ENCODE data around the gene IRS1. TPM values are rescaled to one million over a fixed set of nuclear protein-coding genes. Genes with fewer than 3 reads are reported as not detected.
A peak's percentile ranks its signal among the peaks of the same experiment; 100 is the strongest.

Gene IRS1
- total and polyA plus RNA-seq, 5 donors, result 6.2 to 16.0 (median 14.7) TPM

DNA sequence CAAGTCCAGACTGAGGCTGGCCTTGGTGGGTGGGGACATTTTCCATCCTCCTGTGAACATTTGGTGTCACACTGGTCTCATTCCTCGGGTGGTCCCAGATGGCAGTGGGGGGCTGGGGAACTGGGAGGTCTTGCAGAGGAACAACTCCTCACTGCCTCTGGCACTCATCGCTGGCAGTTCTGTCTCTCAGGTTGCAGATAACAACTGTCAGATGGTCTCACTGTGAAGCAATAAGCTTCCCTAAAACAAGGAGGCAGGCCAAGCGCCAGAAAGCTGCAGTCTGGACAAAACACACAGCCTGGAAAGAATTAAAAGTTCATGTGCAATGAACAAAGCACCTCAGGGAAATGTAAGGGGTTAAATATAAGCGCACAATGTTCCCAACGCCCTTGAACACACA is 78.1 kb downstream of the IRS1 start:
- Histone ChIP-seq H3K9me3 (ENCODE audit: control insufficient read depth, low read length) (no peaks in the 10 kb centered on the region), H3K4me1 (ENCODE audit: control insufficient read depth, insufficient read depth, low read length) (peaks cover 2% of the 10 kb centered on the region), H3K27me3 (ENCODE audit: control insufficient read depth, insufficient read depth) (no peaks in the 10 kb centered on the region), H3K27ac (ENCODE audit: low read length) (no peak overlapping the region), H3K4me3 (ENCODE audit: low read length) (no peak overlapping the region)
- ATAC-seq, result peak in 1 of 2 donors; percentile 35
- intact Hi-C loops (cut with DNase I), result loop anchor here in 1 of 4 donors (10.0 kb wide), 2 partner anchors 57 to 73 kb away; partner anchors contain the start of gene IRS1
- WGBS, result 36% methylated on average over 5 of the region's 5 CpGs
- peak; percentile 47 to 83 (median 75) for DNase-seq

DNA sequence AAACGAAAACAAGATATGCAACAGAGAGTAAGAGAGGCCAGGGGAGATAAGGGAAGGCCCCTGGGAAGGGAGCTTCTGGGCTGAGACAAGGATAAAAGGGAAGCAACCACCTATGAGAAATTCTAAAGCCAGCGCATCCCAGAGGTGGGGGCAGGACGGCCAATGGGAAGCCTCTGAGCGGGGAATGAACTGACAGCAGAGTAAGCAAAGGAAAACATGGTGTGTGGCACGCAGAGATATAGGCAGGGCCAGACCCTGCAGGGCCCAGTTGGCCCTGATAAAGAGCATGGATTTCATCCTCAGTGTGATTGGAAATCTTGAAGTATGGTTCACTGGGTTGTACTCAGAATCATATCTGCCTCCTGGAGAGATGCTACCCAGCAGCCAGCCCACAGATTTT is 78.7 kb downstream of the IRS1 start:
- Histone ChIP-seq H3K4me3 (ENCODE audit: low read length) (no peak overlapping the region), H3K27ac (ENCODE audit: low read length) (no peak overlapping the region), H3K4me1 (ENCODE audit: control insufficient read depth, insufficient read depth, low read length) (peaks cover 2% of the 10 kb centered on the region), H3K27me3 (ENCODE audit: control insufficient read depth, insufficient read depth) (no peaks in the 10 kb centered on the region), H3K9me3 (ENCODE audit: control insufficient read depth, low read length) (no peaks in the 10 kb centered on the region)
- intact Hi-C loops (cut with DNase I), result loop anchor here in 1 of 4 donors (10.0 kb wide), 2 partner anchors 56 to 74 kb away; partner anchors contain the start of gene IRS1
- DNase-seq (no peak), ATAC-seq (no peak)
- WGBS, result 74% methylated on average over 5 of the region's 5 CpGs

DNA sequence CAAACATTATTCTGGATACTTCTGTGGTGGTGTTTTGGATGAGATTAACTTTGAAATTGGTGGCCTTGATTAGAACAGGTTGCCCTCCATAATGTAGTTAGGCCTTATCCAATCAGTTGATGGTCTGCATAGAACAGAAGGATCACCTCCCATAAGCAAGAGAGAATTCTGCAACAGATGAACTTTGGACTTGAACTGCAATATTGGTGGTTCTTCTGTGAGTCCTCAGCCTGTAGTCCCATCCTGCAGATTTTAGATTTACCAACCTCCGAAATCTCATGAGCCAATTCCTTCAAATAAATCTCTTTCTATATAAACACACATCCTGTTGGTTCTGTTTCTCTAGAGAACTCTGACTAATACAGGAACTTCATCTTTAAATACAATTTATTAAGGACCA is 81.9 kb downstream of the IRS1 start:
- no peak for ATAC-seq
- WGBS, result 95% methylated on average over 1 of the region's 1 CpG

GRCh38 chr2:226716126-226716525 is 83.5 kb downstream of the IRS1 start:
- ATAC-seq, result no peak
- Histone ChIP-seq H3K4me3 (ENCODE audit: low read length) (no peak overlapping the region), H3K27me3 (ENCODE audit: control insufficient read depth, insufficient read depth) (no peaks in the 10 kb centered on the region), H3K4me1 (ENCODE audit: control insufficient read depth, insufficient read depth, low read length) (no peaks in the 10 kb centered on the region), H3K9me3 (ENCODE audit: control insufficient read depth, low read length) (no peaks in the 10 kb centered on the region), H3K27ac (ENCODE audit: low read length) (no peak overlapping the region)
- no peak for DNase-seq
- intact Hi-C loops (cut with DNase I), result no loop called here

More for the DNA sequence above, 81.9 kb downstream of the IRS1 start:
- no peaks in the 10 kb centered on the region for H3K27me3 ChIP-seq (ENCODE audit: control insufficient read depth, insufficient read depth)
- H3K9me3 ChIP-seq (ENCODE audit: control insufficient read depth, low read length), result no peaks in the 10 kb centered on the region
- no peak for DNase-seq
- no peak overlapping the region for H3K4me3 ChIP-seq (ENCODE audit: low read length)
- no peak overlapping the region for H3K27ac ChIP-seq (ENCODE audit: low read length)
- intact Hi-C loops (cut with DNase I), result no loop called here
- no peaks in the 10 kb centered on the region for H3K4me1 ChIP-seq (ENCODE audit: control insufficient read depth, insufficient read depth, low read length)

- no peak for ATAC-seq
- 89% methylated on average over 3 of the region's 3 CpGs for WGBS
- DNase-seq, result no peak
Observed at GRCh38 chr2:226715347-226715990, 84.2 kb downstream of the IRS1 start.

DNA sequence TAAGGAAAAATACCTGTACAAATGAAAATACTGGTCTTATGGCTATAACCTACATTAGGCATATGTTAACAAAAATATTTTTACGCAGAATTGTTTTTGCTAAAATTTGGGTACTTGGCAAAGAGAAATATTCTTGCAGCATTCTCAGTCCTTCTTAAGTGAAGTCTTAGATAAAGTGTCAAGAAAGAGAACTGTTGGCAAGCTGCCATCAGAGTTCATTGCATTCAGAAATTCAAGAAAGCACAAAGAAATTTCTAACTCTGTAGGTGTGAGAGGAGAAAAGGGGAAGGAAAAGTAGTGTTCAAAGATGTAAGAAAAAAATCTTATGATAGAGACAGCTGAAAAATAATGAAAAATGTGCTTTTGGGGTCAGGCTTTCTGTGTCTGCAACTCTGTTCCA is 86.7 kb downstream of the IRS1 start:
- DNase-seq (no peak), ATAC-seq (no peak)
- H3K27me3 ChIP-seq (ENCODE audit: control insufficient read depth, insufficient read depth), result no peaks in the 10 kb centered on the region
- WGBS, result 72% methylated on average over 1 of the region's 1 CpG
- H3K4me1 ChIP-seq (ENCODE audit: control insufficient read depth, insufficient read depth, low read length), result no peaks in the 10 kb centered on the region
- intact Hi-C loops (cut with DNase I), result no loop called here
- no peaks in the 10 kb centered on the region for H3K9me3 ChIP-seq (ENCODE audit: control insufficient read depth, low read length)
- no peak overlapping the region for H3K4me3 ChIP-seq (ENCODE audit: low read length)
- H3K27ac ChIP-seq (ENCODE audit: low read length), result no peak overlapping the region

More at GRCh38 chr2:226715347-226715990, 84.2 kb downstream of the IRS1 start:
- no peaks in the 10 kb centered on the region for H3K27me3 ChIP-seq (ENCODE audit: control insufficient read depth, insufficient read depth)
- intact Hi-C loops (cut with DNase I), result no loop called here
- H3K9me3 ChIP-seq (ENCODE audit: control insufficient read depth, low read length), result no peaks in the 10 kb centered on the region
- H3K4me1 ChIP-seq (ENCODE audit: control insufficient read depth, insufficient read depth, low read length), result no peaks in the 10 kb centered on the region
- no peak overlapping the region for H3K27ac ChIP-seq (ENCODE audit: low read length)
- no peak overlapping the region for H3K4me3 ChIP-seq (ENCODE audit: low read length)

DNA sequence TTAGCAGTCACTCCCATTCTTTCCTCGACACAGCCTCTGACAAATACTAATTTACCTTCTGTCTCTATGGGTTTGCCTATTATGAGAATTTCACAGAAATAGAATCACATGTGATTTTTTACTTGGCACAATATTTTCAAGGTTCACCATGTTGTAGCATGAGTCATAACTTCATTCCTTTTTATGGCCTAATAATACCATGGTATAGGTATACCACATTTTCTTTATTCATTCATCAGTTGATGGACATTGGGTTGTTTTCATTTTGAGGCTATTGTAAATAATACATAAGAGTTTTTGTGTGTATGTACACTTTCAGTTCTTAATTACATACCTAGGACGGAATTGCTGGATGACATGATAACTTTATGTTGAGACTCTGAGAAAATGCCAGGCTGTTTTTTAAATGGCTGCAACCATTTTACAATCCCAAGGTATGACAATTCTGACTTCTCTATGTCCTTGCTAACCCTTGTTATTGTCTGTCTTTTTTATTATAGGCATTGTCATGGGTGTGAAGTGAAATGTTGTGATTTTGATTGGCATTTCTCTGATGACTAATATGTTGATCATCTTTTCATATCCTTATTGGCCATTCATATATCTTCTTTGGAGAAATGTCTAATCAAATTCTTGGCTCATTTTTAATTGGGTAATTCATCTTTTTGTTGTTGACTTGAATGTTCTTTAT is 87.9 kb downstream of the IRS1 start:
- Histone ChIP-seq H3K27ac (ENCODE audit: low read length) (no peak overlapping the region), H3K27me3 (ENCODE audit: control insufficient read depth, insufficient read depth) (no peaks in the 10 kb centered on the region), H3K9me3 (ENCODE audit: control insufficient read depth, low read length) (no peaks in the 10 kb centered on the region), H3K4me1 (ENCODE audit: control insufficient read depth, insufficient read depth, low read length) (no peaks in the 10 kb centered on the region), H3K4me3 (ENCODE audit: low read length) (no peak overlapping the region)
- intact Hi-C loops (cut with DNase I), result no loop called here
- no peak for DNase-seq
- ATAC-seq, result no peak
- WGBS, result 95% methylated on average over 2 of the region's 2 CpGs

DNA sequence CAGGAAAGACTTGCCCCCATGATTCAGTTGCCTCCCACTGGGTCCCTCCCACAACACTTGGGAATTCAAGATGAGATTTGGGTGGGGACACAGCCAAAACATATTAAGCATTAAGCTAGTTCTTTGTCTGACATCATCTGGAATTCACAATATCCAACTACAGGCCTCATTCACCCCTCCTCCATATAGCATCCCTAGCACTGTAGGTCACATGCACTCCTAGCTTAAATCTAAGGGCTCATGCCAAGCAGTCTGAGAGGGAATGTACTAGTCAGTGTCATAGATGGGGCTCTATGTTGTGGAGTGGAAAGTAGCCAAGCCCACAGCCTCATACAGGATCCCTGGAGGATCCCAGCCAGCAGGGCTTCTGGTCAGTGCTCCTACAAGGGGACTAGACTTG is 92.1 kb downstream of the IRS1 start:
- Histone ChIP-seq H3K27ac (ENCODE audit: low read length) (no peak overlapping the region), H3K4me1 (ENCODE audit: control insufficient read depth, insufficient read depth, low read length) (no peaks in the 10 kb centered on the region), H3K27me3 (ENCODE audit: control insufficient read depth, insufficient read depth) (no peaks in the 10 kb centered on the region), H3K9me3 (ENCODE audit: control insufficient read depth, low read length) (no peaks in the 10 kb centered on the region), H3K4me3 (ENCODE audit: low read length) (no peak overlapping the region)
- DNase-seq (no peak), ATAC-seq (no peak)
- intact Hi-C loops (cut with DNase I), result no loop called here

GRCh38 chr2:226705965-226706364 is 93.7 kb downstream of the IRS1 start:
- no peaks in the 10 kb centered on the region for H3K27me3 ChIP-seq (ENCODE audit: control insufficient read depth, insufficient read depth)
- ATAC-seq (peak in 1 of 2 donors; percentile 50), DNase-seq (peak in 1 of 3 donors; percentile 45)
- WGBS, result 61% methylated on average over 3 of the region's 3 CpGs
- no peak overlapping the region for H3K4me3 ChIP-seq (ENCODE audit: low read length)
- H3K9me3 ChIP-seq (ENCODE audit: control insufficient read depth, low read length), result no peaks in the 10 kb centered on the region
- intact Hi-C loops (cut with DNase I), result no loop called here
- H3K27ac ChIP-seq (ENCODE audit: low read length), result no peak overlapping the region
- no peaks in the 10 kb centered on the region for H3K4me1 ChIP-seq (ENCODE audit: control insufficient read depth, insufficient read depth, low read length)

DNA sequence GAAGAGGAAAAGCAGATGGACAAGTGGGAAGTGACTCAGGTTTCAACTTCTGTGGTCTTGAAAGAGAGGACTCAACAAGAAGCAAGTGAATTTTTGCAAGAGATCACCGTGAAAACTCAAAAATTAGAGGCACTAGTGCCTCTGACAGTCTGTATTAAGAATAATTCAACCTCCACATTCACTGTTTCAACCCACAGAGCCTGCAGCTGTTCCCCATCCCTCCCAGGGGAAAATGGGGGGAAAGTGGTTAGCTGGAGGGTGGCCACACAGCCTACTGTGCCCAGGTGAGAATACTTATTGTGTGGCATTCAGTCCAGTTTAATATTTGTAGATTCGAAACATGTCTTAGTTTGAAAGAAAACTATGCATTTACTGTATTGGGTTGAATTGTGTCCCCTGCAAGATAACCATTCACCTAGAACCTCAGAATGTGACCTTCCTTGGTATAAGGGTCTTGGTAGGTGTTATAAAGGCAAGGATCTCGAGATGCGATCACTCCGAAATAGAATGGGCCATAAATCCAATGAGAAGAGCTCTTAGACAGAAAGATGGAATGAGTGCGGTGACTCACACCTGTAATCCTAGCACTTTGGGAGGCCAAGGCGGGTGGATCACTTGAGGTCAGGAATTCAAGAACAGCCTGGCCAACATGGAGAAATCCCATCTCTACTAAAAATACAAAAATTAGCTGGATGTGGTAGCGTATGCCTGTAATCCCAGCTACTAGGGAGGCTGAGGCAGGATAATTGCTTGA is 94.3 kb downstream of the IRS1 start:
- DNase-seq, result no peak
- 96% methylated on average over 8 of the region's 8 CpGs for WGBS
- intact Hi-C loops (cut with DNase I), result no loop called here
- Histone ChIP-seq H3K9me3 (ENCODE audit: control insufficient read depth, low read length) (no peaks in the 10 kb centered on the region), H3K27me3 (ENCODE audit: control insufficient read depth, insufficient read depth) (no peaks in the 10 kb centered on the region), H3K27ac (ENCODE audit: low read length) (no peak overlapping the region), H3K4me1 (ENCODE audit: control insufficient read depth, insufficient read depth, low read length) (no peaks in the 10 kb centered on the region), H3K4me3 (ENCODE audit: low read length) (no peak overlapping the region)
- no peak for ATAC-seq

GRCh38 chr2:226703514-226703913 is 96.1 kb downstream of the IRS1 start:
- no peaks in the 10 kb centered on the region for H3K9me3 ChIP-seq (ENCODE audit: control insufficient read depth, low read length)
- H3K4me3 ChIP-seq (ENCODE audit: low read length), result no peak overlapping the region
- ATAC-seq (no peak), DNase-seq (no peak)
- no peak overlapping the region for H3K27ac ChIP-seq (ENCODE audit: low read length)
- H3K27me3 ChIP-seq (ENCODE audit: control insufficient read depth, insufficient read depth), result no peaks in the 10 kb centered on the region
- 60% methylated on average over 3 of the region's 3 CpGs for WGBS
- no peaks in the 10 kb centered on the region for H3K4me1 ChIP-seq (ENCODE audit: control insufficient read depth, insufficient read depth, low read length)
- intact Hi-C loops (cut with DNase I), result no loop called here
